K562 (cell line): ENCODE measurements around the gene SKIC3. TPM values are rescaled to one million over a fixed set of nuclear protein-coding genes. Genes with fewer than 3 reads are reported as not detected.

Experiments used
- CTBP1 ChIP-seq: fragments of 450-650 bp; IDR thresholded peaks from 2 replicates; pipeline ENCODE4 v1.6.1; 2016; ENCODE audit warnings: borderline replicate concordance
- E4F1 ChIP-seq: fragments of 250-450 bp; sonication (Bioruptor Pico); IDR thresholded peaks from 2 replicates; pipeline ENCODE4 v1.5.0; 2021; ENCODE audit warnings: mild to moderate bottlenecking, borderline replicate concordance
- ILK ChIP-seq: fragments of 450-650 bp; IDR thresholded peaks from 2 replicates; pipeline ENCODE4 v1.6.1; 2016; ENCODE audit warnings: missing genetic modification characterization, low read depth, mild to moderate bottlenecking, missing compliant biosample characterization, moderate library complexity, borderline replicate concordance
- RFX7 ChIP-seq: fragments of 250-450 bp; sonication (Bioruptor Pico); IDR thresholded peaks from 2 replicates; pipeline ENCODE4 v1.5.1; 2021; ENCODE audit warnings: mild to moderate bottlenecking
- SRF ChIP-seq, 2 experiments: fragments of 250-450, 450-650 bp in 1 of 2; sonication (Bioruptor Pico) in 1 of 2; sonication (generic) in 1 of 2; formaldehyde crosslinking; IDR thresholded peaks; 2 replicates each; pipeline versions ENCODE4 v1.5.0 to v1.5.1; 2020 to 2022; ENCODE audit warnings: mild to moderate bottlenecking in 1 of 2, missing genetic modification reagents in 1 of 2
- TBL1XR1 ChIP-seq, 2 experiments: IDR thresholded peaks; 2 replicates each; pipeline ENCODE4 v1.6.1; 2012; ENCODE audit warnings: improper control_type of control experiment in 2 of 2, low read length in 2 of 2, mild to moderate bottlenecking in 1 of 2
- TCFL5 ChIP-seq: fragments of 250-450 bp; sonication (Bioruptor Pico); conservative IDR thresholded peaks from 2 replicates; pipeline ENCODE4 v1.6.1; 2021; ENCODE audit warnings: mild to moderate bottlenecking, moderate library complexity, matching md5 sums
- TRIM28 ChIP-seq: fragments of 450-650 bp; IDR thresholded peaks from 2 replicates; pipeline ENCODE4 v1.6.1; 2017
- ZNF232 ChIP-seq: sonication (generic); formaldehyde crosslinking; IDR thresholded peaks from 2 replicates; pipeline ENCODE4 v1.8.0; 2022; ENCODE audit warnings: mild to moderate bottlenecking, missing genetic modification reagents
- polyA plus RNA-seq, 8 experiments: library from polyadenylated mRNA; depleted of rRNA in 4 of 8; stranded (reverse) in 5 of 8; unstranded in 3 of 8; fragments of >200 nt; fragmentation: Nextera tagmentation in 2 of 8; fragmentation: Illumina TruSeq in 1 of 8; extraction: Ambion mirVana in 2 of 8; extraction: Trizol in 1 of 8; gene quantifications; 2 replicates each; pipeline versions ENCODE4 v1.2.1 to v1.2.3, GENCODE V29; 2011 to 2014; ENCODE audit warnings: inconsistent platforms in 1 of 8, missing spikeins in 1 of 8
- total RNA-seq, 7 experiments: library from RNA; depleted of rRNA in 6 of 7; stranded (reverse); fragments of >200 nt in 6 of 7; fragmentation: Illumina TruSeq in 2 of 7; extraction: Trizol in 2 of 7; gene quantifications; 2 replicates each; pipeline versions ENCODE4 v1.2.1 to v1.2.3, GENCODE V29; 2011 to 2021; ENCODE audit warnings: low replicate concordance in 1 of 7
- TF ChIP-seq, protein P1 (sequence below): sonication (generic); formaldehyde crosslinking; IDR thresholded peaks from 2 replicates; pipeline ENCODE4 v1.8.0; 2022; ENCODE audit warnings: mild to moderate bottlenecking, missing genetic modification reagents
- TF ChIP-seq, protein P2 (sequence below): fragments of 450-650 bp; IDR thresholded peaks from 2 replicates; pipeline ENCODE4 v1.6.1; 2016; ENCODE audit warnings: mild to moderate bottlenecking
- TF ChIP-seq, protein P3 (sequence below): sonication (generic); formaldehyde crosslinking; IDR thresholded peaks from 2 replicates; pipeline ENCODE4 v1.8.0; 2023; ENCODE audit warnings: missing genetic modification reagents, mild to moderate bottlenecking, borderline replicate concordance

SKIC3 gene
- total and polyA plus RNA-seq, 9 of the 15 experiments (the other 6 are each of a cell fraction or from before 2014, with no cell fraction given): 30.7 to 72.4 (median 44.1) TPM

GRCh38 chr5:95595289-95595931, 40.6 kb upstream of the SKIC3 start (continued):
- no peak for TF ChIP-seq E4F1
- no peak for TF ChIP-seq TBL1XR1 (IDR thresholded peaks at IDR 0.05; ENCODE audit: low read length in 2 of 2)
- TF ChIP-seq, protein P1, sequence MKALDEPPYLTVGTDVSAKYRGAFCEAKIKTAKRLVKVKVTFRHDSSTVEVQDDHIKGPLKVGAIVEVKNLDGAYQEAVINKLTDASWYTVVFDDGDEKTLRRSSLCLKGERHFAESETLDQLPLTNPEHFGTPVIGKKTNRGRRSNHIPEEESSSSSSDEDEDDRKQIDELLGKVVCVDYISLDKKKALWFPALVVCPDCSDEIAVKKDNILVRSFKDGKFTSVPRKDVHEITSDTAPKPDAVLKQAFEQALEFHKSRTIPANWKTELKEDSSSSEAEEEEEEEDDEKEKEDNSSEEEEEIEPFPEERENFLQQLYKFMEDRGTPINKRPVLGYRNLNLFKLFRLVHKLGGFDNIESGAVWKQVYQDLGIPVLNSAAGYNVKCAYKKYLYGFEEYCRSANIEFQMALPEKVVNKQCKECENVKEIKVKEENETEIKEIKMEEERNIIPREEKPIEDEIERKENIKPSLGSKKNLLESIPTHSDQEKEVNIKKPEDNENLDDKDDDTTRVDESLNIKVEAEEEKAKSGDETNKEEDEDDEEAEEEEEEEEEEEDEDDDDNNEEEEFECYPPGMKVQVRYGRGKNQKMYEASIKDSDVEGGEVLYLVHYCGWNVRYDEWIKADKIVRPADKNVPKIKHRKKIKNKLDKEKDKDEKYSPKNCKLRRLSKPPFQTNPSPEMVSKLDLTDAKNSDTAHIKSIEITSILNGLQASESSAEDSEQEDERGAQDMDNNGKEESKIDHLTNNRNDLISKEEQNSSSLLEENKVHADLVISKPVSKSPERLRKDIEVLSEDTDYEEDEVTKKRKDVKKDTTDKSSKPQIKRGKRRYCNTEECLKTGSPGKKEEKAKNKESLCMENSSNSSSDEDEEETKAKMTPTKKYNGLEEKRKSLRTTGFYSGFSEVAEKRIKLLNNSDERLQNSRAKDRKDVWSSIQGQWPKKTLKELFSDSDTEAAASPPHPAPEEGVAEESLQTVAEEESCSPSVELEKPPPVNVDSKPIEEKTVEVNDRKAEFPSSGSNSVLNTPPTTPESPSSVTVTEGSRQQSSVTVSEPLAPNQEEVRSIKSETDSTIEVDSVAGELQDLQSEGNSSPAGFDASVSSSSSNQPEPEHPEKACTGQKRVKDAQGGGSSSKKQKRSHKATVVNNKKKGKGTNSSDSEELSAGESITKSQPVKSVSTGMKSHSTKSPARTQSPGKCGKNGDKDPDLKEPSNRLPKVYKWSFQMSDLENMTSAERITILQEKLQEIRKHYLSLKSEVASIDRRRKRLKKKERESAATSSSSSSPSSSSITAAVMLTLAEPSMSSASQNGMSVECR (CRISPR knock-in tag): no peak
- TF ChIP-seq ILK (tag): no peak
- TF ChIP-seq, protein P2, sequence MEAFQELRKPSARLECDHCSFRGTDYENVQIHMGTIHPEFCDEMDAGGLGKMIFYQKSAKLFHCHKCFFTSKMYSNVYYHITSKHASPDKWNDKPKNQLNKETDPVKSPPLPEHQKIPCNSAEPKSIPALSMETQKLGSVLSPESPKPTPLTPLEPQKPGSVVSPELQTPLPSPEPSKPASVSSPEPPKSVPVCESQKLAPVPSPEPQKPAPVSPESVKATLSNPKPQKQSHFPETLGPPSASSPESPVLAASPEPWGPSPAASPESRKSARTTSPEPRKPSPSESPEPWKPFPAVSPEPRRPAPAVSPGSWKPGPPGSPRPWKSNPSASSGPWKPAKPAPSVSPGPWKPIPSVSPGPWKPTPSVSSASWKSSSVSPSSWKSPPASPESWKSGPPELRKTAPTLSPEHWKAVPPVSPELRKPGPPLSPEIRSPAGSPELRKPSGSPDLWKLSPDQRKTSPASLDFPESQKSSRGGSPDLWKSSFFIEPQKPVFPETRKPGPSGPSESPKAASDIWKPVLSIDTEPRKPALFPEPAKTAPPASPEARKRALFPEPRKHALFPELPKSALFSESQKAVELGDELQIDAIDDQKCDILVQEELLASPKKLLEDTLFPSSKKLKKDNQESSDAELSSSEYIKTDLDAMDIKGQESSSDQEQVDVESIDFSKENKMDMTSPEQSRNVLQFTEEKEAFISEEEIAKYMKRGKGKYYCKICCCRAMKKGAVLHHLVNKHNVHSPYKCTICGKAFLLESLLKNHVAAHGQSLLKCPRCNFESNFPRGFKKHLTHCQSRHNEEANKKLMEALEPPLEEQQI: no peak
- TF ChIP-seq TCFL5 (CRISPR knock-in tag): no peak
- TF ChIP-seq ZNF232 (CRISPR knock-in tag): no peak
- TF ChIP-seq, protein P3, sequence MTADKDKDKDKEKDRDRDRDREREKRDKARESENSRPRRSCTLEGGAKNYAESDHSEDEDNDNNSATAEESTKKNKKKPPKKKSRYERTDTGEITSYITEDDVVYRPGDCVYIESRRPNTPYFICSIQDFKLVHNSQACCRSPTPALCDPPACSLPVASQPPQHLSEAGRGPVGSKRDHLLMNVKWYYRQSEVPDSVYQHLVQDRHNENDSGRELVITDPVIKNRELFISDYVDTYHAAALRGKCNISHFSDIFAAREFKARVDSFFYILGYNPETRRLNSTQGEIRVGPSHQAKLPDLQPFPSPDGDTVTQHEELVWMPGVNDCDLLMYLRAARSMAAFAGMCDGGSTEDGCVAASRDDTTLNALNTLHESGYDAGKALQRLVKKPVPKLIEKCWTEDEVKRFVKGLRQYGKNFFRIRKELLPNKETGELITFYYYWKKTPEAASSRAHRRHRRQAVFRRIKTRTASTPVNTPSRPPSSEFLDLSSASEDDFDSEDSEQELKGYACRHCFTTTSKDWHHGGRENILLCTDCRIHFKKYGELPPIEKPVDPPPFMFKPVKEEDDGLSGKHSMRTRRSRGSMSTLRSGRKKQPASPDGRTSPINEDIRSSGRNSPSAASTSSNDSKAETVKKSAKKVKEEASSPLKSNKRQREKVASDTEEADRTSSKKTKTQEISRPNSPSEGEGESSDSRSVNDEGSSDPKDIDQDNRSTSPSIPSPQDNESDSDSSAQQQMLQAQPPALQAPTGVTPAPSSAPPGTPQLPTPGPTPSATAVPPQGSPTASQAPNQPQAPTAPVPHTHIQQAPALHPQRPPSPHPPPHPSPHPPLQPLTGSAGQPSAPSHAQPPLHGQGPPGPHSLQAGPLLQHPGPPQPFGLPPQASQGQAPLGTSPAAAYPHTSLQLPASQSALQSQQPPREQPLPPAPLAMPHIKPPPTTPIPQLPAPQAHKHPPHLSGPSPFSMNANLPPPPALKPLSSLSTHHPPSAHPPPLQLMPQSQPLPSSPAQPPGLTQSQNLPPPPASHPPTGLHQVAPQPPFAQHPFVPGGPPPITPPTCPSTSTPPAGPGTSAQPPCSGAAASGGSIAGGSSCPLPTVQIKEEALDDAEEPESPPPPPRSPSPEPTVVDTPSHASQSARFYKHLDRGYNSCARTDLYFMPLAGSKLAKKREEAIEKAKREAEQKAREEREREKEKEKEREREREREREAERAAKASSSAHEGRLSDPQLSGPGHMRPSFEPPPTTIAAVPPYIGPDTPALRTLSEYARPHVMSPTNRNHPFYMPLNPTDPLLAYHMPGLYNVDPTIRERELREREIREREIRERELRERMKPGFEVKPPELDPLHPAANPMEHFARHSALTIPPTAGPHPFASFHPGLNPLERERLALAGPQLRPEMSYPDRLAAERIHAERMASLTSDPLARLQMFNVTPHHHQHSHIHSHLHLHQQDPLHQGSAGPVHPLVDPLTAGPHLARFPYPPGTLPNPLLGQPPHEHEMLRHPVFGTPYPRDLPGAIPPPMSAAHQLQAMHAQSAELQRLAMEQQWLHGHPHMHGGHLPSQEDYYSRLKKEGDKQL (CRISPR knock-in tag): no peak
- no peak for TF ChIP-seq TRIM28
- TF ChIP-seq RFX7: no peak
- no peak for TF ChIP-seq CTBP1
- TF ChIP-seq SRF (CRISPR knock-in tag; IDR thresholded peaks at IDR 0.05): no peak
